GM12872 (cell line): ENCODE results near the gene ADAMTSL1.
A peak's percentile ranks its signal among the peaks of the same experiment; 100 is the strongest.

Source experiments
- CTCF ChIP-seq: IDR thresholded peaks from 3 replicates; pipeline ENCODE4 v1.5.1; 2011; ENCODE audit warnings: low read depth, mild to moderate bottlenecking, low read length, moderate library complexity; ENCODE audit not compliant: insufficient read depth

The ADAMTSL1 gene

GRCh38 chr9:18778846-18779245 is 304.9 kb downstream of the ADAMTSL1 start:
- no peak for TF ChIP-seq CTCF

DNA sequence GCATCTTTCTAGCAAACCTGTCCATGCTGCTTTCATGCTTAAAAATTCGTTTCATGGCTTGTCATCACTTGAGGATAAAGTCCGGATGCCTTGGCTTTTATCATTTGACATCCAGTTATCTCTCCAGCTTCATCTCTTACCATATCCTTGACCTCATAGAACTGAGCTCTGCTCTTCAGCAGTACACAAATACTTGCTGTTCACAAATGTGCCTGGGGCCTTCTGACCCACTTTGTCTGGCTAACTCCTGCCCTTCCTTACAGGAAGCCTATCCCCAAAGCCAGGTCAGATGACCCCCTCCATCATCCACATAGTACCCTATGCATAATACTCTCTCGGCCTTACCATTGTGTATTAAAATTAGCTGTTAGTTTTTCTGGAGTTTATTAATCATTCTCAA is 310.0 kb downstream of the ADAMTSL1 start:
- no peak for TF ChIP-seq CTCF

- TF ChIP-seq CTCF = no peak
Measured at GRCh38 chr9:18785604-18786003, 311.7 kb downstream of the ADAMTSL1 start.

DNA sequence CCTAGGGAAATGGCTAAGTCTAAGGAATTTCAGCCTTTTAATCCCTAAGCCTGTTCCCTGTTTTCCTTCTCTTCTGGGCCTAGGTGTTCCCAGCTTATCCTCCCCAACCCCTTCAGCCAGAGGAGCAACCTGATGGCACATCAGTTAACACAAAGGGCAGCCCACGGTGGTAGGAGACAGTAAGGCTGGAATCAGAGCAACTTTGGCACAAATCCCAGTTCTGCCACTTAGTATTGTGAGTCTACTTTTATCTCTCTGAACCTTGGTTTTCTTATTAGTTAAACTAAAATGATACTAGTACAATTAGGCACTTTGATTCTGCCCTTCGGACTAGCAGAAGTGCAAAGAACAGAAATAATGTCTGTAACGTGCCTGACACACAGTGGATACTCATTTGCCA is 312.2 kb downstream of the ADAMTSL1 start:
- TF ChIP-seq CTCF = no peak

DNA sequence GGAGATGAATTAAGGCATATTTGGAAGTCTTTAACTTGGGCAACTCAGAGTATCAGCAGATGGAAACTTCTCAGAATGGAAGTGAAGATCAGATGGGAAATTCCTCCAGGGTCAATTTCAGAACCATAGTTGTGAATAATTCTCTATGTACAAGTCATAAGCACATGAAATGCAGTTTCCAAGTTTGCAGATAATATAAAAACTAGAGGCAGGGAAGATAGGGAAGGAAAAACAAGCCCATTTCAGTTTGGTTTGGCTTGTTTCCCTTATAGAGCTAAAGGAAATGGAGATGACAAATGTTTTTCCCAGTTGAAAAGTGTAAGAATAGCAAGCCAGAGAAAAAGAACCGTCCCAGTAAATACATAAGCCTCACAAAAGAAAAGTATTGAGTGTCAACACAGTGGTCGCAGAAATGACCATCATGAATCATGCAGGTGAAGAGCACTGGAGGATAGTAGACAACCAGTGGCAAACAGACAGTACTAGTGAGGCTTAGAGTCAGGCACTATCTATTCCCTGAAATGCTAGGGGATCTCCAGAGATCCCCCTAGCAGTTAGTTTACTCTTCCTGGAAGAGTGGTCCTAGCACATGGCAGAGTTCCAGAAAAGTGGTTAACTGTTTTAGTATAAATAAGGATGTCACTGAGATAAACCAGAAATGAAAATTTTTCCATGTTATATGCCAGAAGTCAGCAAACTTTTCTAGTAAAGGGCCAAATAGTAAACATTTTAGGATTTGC is 313.1 kb downstream of the ADAMTSL1 start:
- TF ChIP-seq CTCF = no peak

DNA sequence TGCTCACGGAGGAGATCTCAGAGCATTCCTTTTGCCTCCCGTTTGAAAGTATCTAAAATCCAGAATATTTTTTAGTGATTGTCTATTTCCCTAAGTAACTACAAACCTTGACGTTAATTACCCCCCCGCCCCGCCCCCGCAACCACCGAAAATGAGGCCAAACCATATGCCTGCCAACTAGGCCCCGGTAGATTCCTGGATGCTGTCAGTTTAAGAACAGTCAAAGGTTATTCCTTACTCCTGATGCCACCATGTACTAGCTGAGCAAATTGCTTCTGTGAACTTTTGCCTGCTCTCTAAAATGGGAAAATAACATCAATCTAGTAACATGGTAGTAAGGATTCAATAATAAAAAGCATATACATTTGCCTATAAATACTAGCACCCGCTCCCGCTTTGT is 314.3 kb downstream of the ADAMTSL1 start:
- TF ChIP-seq CTCF = no peak

- TF ChIP-seq CTCF = peak; percentile 59
Measured at GRCh38 chr9:18791074-18791473, 317.1 kb downstream of the ADAMTSL1 start.
